ENCODE measurements around the gene PLXND1.

DNA sequence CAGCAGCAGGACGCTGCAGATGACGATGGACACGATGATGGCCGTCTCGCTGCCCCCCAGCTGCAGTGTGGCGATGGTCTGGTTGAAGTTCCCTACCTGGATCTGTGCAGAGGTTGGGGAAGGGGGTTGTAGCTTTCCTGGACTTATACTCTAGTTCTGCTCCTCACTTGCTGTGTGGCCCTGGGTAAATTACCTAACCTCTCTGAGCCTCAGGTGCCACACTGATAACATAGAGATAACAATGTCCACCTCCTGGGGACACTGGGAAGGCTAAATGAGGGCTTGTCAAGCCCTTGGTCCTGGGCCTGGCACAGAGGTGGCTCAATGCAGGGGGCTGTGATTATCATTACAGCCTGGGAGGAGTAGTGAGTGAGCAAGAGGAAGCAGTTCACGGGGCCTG is 36.6 kb downstream of the PLXND1 start:
- TF ChIP-seq, protein P1, sequence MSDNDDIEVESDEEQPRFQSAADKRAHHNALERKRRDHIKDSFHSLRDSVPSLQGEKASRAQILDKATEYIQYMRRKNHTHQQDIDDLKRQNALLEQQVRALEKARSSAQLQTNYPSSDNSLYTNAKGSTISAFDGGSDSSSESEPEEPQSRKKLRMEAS (IDR thresholded peaks at IDR 0.05), result no peak
- TF ChIP-seq, protein P2, sequence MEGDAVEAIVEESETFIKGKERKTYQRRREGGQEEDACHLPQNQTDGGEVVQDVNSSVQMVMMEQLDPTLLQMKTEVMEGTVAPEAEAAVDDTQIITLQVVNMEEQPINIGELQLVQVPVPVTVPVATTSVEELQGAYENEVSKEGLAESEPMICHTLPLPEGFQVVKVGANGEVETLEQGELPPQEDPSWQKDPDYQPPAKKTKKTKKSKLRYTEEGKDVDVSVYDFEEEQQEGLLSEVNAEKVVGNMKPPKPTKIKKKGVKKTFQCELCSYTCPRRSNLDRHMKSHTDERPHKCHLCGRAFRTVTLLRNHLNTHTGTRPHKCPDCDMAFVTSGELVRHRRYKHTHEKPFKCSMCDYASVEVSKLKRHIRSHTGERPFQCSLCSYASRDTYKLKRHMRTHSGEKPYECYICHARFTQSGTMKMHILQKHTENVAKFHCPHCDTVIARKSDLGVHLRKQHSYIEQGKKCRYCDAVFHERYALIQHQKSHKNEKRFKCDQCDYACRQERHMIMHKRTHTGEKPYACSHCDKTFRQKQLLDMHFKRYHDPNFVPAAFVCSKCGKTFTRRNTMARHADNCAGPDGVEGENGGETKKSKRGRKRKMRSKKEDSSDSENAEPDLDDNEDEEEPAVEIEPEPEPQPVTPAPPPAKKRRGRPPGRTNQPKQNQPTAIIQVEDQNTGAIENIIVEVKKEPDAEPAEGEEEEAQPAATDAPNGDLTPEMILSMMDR (IDR thresholded peaks at IDR 0.05 in 2 of 3, conservative IDR thresholded peaks at IDR 0.05 in 1 of 3; ENCODE audit: borderline replicate concordance in 1 of 3, insufficient read depth in 1 of 3, low read depth in 2 of 3, low read length in 2 of 3), result no peak
- TF ChIP-seq POLR2AphosphoS5 (IDR thresholded peaks at IDR 0.05; ENCODE audit: low read depth, low read length) (no peak), CEBPB (IDR thresholded peaks at IDR 0.05; ENCODE audit: low read depth) (no peak)

Measured in HCT116 (cell line).